Right renal pelvis (tissue), 4 donors: ENCODE data around the gene ADIPOQ. TPM values are rescaled to one million over a fixed set of nuclear protein-coding genes. Genes with fewer than 3 reads are reported as not detected.
"Not testable (repeated sequence)": the region's sequence is repeated elsewhere in the genome, so short reads cannot be mapped to it uniquely, and the experiment has no call there.

Source experiments
- DNase-seq, 4 donors: peaks; one replicate each; pipeline ENCODE4 v3.0.0-alpha.2; 2013; ENCODE audit warnings: low read depth in 4 of 4, low spot score in 3 of 4, missing footprints in 1 of 4
- polyA plus RNA-seq, 4 donors: library from polyadenylated mRNA; unstranded; fragments of 120-200 nt; gene quantifications; one replicate each; pipeline ENCODE4 v1.2.1, GENCODE V29; 2013; ENCODE audit not compliant: insufficient read length in 4 of 4

ADIPOQ gene
- under 1 TPM in 2 of 4 donors, not detected in 2; 0.03 to 0.04 TPM for polyA plus RNA-seq

DNA sequence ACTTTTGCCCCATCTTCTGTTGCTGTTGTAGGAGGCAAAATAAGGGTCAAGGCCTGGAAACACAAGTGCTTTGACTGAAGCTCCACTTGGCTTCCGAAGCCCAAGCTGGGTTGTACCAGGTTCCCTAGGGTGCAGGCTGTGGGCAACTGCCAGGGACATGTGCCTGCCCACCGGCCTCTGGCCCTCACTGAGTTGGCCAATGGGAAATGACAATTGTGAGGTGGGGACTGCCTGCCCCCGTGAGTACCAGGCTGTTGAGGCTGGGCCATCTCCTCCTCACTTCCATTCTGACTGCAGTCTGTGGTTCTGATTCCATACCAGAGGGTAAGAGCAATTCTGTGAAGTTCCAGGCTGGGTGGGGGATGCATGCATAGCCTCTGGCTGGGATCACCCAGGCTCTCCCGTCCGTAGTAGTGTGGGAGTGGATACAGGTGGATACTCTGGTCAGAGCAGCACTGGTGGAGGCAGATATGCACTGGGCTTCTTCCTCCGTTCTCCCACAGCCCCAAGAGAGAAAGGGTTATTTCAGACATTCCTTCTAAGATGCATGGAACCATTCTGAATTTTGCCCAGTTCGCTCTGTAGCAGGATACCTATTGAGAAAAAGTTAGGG, at the start of gene ADIPOQ:
Gene ADIPOQ (plus strand): TSS at position 285 of the 613 bp plus-strand sequence. CDS start 10,349 bp downstream, outside the sequence.
- DNase-seq, result no peak

DNA sequence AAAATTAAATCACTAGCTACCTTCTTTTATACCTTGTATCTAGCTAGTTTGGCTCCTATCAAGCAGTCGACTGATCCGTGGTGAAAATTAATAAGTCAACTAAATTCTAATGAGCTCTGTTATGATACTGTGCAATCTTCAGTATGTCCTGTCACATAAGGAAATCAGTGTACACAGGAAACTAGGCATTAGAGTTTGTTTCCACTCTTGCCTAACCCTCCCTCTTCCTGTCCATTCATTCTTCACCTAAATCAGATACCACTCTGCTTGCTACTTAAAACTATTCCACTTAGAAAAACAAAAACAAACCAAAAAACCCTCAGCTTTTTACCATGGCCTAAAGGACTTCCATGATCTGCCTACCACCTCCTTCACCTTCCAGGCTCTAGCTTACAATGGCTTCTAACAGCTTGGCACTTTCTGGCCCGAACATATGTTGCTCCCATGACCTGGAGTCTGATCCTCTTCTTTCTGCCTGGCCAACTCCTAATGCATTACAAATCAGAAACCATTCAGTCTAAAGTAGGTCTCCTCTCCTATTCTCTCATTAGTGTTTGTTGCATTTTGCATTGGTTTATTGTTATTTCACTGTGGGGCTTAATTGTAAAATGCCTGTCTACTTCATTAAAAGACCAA, 44.2 kb upstream of the ADIPOQ start:
- no peak for DNase-seq

DNA sequence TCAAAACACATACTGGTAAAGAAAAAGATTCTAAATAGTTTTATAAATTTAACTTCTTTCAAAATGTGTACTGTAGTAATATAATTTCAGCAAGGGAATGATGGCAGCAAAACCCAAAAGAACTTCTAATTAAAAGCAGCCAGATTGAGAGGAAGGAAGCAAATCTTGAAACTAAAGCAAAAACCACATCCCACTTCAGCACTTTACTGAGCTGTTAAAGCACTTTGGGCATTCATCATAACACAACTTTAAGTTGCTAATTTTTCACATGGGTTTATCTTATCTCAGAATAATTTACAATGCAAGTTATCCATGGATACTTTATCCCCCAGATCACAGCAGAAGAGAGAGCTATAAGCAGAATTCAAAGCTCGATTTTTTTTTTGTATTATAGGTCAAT, 42.2 kb upstream of the ADIPOQ start:
- no peak for DNase-seq

DNA sequence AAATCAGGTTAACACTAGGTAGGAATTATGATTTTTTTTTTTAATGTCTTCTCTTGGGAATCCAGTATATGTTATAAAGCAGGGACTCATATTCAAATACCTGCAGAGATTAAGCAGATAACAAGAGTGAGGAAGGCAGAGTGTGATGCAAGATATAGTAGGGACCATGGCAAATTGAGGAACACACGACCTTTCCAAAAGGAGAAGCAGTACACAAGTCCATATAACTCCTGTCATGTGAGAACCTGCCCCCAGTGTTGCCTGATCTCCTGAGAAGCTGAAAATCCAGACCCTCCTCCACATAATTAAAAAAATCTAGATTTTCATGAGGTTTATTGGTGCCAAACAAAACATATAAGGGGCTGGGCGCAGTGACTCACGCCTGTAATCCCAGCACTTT, 39.8 kb upstream of the ADIPOQ start:
- no peak for DNase-seq

DNA sequence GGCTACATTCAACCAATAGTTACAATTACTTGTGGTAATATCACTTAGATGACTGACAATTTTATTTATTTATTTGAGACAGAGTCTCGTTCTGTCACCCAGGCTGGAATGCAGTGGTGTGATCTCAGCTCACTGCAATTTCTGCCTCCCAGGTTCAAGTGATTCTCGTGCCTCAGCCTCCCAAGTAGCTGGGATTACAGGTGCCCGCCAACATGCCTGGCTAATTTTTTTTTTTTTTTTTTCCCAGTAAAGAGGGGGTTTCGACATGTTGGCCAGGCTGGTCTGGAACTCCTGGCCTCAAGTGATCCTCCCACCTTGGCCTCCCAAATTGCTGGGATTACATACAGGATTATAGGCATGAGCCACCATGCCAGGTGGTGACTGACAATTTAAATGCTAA, 39.1 kb upstream of the ADIPOQ start:
- not testable (repeated sequence) for DNase-seq

DNA sequence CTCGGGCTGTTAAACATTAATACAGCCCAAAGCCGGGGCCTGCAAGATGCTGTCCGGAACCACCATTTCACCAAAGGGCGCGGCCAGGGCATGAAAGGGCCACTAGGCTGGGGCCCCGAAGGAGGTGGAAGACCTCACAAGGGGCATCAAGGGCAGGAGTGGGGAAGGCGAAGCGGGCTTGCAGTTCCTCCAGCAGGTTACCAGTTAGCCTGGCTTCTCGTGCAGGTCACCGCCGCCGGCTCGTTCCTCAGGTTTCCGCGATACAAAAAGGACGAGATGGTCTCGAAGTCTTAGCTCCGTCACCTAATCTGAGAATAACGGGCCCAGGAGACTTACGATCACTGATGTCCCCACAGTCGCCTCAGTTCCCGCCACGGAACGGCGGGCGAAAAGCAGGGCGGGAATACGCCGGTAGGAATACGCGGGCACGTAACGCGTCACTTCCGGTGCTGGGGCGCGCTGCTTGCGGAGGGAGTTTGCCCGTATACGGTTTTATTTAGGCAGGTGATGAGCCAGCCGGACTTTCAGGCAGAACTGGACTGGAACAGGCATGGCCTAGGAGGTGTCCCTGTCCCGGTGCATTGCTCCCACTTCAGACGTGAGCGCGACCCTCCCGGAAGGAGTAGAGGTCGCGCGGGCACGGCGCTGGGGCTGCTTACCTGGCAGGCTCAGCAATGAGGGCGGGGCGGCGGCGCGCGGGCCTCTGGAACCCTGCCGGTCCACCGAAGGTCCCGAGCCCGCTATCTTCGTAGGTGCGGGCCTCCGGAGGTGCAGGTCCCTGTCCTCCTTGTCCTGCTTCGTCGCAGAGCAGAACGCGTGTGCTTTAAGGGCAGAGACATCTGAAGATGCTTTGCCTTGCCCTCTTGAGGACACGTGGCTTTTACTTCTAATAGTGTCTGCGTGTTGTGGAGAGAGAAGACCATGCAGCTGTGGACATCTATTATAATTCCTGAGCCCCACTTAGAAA, 36.1 kb upstream of the ADIPOQ start, which contains the start of gene RFC4:
Gene RFC4 (minus strand): TSS at position 394 of the 967 bp plus-strand sequence. CDS start 1,769 bp downstream, outside the sequence.
- peak; percentile 67 to 82 (median 72) for DNase-seq

DNA sequence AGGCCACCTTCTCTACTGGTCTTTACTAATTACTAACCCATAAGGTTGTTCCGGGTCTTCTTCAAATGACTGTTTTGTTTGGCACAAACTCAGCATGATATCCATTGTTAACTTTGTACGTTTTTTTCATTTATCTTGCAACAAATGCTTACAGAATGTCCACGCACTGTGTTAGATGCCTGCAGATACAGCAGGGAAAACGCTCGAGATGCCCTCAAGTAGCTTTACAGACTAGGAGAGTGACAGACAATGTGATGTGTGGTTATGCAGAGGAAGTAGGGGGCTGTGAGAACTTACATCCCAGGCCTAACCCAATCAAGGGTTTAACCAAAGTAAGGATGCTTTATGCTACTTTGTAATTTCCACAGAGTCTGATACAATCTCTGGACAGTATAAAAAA, 35.3 kb upstream of the ADIPOQ start:
- no peak for DNase-seq

DNA sequence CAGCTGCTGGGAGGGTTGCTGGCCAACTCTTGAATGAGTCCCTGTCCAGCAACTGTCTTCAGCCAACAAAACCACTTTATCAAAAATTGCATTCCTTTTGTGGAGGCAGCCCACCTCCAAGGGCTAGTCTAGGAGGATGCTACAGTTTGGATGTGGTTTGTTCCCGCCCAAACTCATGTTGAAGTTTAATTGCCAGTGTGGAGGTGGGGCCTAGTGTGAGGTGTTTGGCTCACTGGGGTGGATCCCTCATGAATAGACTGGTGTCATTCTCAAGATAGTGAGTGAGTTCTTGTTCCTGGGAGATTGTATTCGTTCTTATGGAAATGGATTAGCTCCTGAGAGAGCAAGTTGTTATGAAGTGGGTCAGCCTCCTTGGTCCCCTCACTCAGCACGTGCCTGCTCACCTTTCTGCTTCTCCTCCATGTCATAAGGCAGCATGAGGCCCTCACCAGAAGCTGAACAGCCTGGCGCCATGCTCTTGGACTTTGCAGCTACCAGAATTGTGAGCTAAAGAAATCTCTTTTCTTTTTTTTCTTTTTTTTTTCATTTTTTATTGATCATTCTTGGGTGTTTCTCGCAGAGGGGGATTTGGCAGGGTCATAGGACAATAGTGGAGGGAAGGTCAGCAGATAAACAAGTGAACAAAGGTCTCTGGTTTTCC, 32.0 kb upstream of the ADIPOQ start:
- no peak for DNase-seq

DNA sequence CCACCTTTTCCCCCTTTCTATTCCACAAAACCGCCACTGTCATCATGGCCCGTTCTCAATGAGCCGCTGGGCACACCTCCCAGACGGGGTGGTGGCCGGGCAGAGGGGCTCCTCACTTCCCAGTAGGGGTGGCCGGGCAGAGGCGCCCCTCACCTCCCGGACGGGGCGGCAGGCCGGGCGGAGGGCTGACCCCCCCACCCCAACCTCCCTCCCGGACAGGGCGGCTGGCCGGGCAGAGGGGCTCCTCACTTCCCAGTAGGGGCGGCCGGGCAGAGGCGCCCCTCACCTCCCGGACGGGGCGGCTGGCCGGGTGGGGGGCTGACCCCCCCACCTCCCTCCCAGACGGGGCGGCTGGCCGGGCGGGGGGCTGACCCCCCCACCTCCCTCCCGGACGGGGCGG, 31.2 kb upstream of the ADIPOQ start:
- DNase-seq, result not testable (repeated sequence)

DNA sequence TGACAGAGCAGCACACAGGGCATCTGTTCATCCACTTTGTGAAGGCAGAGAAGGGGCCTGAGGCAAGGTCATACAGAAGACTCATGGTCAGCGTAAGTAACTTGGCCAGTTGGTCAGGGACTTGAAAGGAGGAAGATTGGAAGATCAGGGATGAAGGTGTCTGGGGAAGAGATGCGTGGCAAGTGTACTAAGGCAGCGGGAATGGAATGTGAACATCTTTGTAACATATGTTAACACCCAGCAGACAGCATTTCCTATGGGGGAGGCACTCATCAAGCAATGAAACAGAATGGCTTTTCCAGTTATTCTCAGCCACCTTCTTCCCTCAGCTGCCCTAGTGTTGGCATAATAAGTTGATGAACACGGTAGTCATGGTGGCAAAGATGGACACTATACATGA, 28.4 kb upstream of the ADIPOQ start:
- no peak for DNase-seq

DNA sequence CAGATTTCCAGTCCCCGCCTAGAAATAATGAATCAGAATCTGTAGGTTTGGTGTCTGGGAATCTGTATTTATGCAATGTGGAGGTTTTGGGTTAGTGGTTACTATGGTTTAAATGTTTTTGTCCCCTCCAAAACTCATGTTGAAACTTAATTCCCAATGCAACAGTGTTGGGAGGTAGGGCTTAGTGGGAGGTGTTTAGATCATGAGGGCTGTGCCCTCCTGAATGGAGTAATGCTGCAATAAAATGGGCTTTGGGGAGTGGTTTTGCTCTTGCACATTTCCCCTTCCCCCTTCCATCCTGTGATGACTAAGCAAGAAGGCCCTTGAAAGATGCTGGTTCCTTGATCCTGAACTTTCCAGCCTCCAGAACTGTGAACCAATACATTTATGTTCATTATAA, 27.1 kb upstream of the ADIPOQ start:
- DNase-seq, result no peak

DNA sequence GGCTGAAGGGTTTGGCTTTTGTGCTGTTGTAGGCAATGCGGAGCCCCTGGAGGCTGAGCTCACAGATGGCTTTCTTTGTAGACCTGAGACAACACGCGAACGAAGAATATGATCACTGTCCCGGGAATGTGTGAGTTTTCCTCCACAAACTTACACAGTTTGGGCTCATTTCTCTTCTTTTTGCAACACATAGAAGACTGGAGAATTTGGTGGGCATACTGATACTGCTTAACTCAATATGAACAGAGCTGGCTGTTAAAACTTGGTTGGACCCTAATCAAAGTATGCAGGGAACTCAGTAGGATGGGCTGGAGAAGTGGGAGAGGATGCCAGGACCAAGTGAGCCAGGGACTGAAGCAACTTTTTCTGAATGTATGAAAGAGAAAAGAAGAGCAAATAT, 24.0 kb upstream of the ADIPOQ start:
- no peak for DNase-seq

DNA sequence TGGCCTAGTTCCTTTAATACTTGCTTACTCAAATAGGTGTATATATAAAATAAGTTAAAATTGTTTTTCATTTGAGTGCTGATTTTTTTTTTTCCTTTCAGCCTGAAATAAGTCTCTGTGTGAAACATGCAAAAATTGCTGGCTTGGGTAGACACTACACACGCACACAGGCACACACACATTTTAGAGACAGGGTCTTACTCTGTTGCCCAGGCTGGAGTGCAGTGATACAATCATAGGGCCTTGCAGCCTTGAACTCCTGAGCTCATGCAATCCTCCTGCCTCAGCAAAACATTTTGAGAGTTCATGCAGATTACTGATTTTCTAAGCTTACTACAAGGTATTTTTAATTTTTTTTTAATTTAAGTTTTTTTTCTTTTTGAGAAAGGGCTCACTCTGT, 23.6 kb upstream of the ADIPOQ start:
- no peak for DNase-seq

DNA sequence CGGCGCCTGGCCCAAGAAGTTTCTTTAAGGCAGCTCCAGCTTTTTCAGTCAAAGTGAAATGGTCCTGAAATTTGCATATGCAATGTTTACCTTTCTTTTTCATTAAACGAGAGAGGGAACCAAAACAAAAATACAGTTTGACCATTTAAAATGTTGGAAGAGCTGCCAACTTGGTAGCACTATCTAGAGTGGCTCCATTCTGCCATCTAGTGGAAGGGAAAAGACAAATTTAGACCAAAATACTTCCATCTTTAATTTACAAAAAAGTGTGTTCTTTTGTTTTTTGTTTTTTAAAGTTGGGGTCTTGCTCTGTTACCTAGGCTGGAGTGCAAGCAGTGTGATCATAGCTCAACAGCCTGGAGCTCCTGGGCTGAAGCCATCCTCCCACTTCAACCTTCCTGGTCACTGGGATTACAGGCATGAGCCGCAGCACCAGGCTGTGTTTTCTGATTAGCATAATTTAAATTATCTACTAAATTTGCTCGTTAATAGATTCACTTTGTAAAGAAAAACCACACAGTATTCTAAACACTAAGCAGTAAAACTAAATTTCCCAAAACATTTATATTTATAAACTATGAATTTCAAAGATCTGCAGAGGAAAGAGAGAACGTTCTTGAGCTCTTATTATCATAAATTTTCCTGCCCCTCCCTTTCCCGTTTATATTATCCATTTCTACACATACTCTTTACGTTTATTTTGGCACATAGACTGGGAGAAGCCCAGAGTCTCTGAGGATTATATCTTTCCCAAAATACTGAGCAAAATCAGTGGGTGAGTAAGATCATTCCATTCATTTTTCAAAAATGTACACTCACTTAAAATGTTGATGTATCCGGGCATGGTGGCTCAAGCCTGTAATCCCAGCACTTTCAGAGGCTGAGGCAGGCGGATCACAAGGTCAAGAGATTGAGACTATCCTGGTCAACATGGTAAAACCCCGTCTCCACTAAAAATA, 20.8 kb upstream of the ADIPOQ start:
- DNase-seq, result peak in 1 of 4 donors; percentile 35

DNA sequence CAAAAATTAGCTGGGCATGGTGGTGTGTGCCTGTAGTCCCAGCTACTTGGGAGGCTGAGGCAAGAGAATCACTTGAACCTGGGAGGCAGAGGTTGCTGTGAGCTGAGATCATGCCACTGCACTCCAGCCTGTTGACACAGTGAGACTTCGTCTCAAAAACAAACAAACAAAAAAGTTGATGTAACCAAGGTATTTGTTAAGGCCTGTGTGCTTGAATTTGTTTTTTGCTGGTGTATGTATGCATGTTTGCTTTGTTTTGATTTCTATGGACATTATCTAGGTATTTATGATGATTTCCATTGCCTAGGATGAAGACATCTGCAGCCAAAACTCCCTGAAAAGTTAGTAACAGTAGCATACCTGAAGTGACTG, 20.1 kb upstream of the ADIPOQ start:
- not testable (repeated sequence) for DNase-seq

DNA sequence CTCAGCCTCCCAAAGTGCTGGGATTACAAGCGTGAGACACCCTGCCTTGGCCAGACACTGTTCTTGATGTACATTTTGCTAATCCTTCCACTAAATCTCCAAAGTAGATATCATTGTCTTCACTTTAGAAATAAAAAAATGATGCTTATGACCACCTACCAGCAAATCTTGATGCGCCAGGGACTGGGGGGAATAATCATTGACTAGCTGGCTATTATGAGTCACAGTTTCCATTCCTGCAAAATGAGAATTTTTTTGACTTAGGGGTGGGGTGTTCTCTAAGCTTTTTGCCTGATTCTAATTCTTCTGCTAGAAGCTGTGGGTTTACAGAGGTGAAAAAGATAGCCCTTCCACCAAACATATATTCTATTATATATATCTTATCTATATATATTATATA, 19.1 kb upstream of the ADIPOQ start:
- DNase-seq, result no peak

DNA sequence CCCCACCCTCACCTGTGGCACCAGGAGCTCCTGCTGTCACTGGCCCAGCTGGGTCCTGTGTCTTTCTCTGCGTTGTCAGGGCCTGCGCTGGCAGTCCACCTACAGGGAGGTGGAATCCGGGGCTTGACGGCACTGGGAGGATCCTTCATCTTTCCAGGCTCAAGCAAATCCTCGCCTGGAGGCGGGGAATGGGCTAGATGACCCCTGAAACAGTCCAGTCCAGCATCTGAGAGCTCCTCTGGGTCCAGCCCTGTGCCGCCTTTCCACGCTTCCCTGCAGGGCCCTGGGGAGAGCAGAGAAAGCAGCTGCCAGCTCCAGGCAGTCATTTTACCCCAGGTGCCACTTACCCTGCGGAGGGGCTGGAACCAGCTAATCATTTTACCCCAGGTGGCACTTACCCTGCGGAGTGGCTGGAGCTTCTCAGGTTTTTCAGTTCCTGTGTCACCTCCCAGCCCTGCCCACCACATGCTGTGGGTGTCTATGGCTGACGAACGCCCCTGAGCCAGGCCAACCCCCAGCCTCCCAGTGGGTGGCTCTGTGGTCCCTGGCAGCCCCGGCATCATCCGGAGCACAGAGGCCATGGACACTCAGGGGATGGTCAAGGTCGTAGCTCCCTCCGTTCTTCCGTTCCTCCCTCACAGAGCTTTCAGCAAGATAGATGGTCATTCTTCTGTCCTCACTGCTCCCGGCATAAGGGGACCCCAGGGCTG, 17.9 kb upstream of the ADIPOQ start:
- DNase-seq, result no peak

DNA sequence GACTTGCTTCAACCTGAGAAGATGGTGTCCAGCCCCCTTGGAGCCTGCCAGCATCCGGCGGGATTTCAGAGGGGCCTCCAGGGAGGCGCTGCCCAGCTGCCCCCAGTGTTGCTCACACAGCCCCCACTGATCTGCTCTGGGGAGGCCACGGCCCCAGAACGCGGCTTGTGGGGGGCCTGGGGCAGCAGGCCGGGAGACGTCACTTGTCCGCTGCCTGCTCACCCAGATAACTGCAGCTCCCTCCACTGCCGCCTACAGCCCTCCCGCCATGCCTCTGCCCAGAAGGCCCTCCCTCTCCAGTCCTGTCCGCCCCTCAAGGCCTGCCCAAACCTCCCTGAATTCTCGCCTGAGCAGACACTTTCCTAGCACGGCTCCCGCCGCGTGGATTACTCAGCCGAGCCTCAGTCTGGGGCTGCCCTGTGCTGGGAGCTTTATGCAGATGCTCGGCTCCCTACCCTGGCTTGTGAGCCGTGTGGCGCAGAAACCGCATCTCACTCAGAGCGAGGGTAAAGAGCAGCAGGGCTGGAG, 17.2 kb upstream of the ADIPOQ start:
- DNase-seq, result no peak
